Loucy (cell line): ENCODE results near the gene PLCXD1.

Experiments
- EZH2phosphoT487 ChIP-seq: fragments of 200-600 bp; IDR thresholded peaks from 2 replicates; pipeline ENCODE4 v1.6.1; 2018; ENCODE audit warnings: antibody characterized with exemption, mild to moderate bottlenecking, moderate library complexity, borderline replicate concordance
- TF ChIP-seq, protein P1 (sequence below): fragments of 200-600 bp; sonication (generic); conservative IDR thresholded peaks from 2 replicates; pipeline ENCODE4 v1.5.1; 2014; ENCODE audit warnings: mild to moderate bottlenecking, antibody characterized with exemption, low read length

DNA sequence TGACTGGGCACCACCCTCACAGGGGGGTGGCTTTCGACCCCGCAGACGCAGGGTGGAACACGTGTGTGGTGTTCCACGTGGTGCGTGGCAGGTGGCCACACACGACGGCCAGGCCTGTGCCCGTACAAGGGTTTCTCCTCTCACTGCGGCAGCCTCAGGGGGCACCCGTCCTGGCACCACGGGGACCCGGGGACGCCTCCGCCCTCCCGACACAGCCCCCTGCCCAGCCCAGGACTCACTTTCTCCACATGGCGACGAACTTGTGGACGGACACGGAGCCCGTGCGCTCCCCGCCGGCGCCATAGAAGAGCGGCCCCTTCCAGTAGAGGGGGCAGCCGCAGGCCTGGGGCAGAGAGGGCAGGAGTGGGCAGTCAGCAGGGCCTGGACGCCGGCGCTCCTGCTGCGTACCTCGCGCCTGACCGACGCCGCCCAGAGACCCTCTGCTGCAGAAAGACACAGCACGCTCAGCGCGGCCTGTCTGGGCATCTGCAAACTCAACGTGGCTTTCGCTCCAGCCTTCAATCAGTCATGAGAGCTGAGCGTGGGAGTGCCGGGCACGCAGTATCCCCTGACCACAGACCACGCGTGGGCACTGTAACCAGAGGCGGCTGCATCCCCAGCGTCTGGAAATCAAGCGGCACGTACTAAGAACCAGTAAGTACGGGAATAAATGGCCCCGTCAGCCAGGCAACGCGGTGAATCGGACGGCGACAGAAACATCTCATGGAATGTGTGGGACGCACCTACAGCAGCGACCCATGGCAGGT lies 66.4 kb downstream of the PLCXD1 start:
- TF ChIP-seq, protein P1, sequence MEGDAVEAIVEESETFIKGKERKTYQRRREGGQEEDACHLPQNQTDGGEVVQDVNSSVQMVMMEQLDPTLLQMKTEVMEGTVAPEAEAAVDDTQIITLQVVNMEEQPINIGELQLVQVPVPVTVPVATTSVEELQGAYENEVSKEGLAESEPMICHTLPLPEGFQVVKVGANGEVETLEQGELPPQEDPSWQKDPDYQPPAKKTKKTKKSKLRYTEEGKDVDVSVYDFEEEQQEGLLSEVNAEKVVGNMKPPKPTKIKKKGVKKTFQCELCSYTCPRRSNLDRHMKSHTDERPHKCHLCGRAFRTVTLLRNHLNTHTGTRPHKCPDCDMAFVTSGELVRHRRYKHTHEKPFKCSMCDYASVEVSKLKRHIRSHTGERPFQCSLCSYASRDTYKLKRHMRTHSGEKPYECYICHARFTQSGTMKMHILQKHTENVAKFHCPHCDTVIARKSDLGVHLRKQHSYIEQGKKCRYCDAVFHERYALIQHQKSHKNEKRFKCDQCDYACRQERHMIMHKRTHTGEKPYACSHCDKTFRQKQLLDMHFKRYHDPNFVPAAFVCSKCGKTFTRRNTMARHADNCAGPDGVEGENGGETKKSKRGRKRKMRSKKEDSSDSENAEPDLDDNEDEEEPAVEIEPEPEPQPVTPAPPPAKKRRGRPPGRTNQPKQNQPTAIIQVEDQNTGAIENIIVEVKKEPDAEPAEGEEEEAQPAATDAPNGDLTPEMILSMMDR, result no peak
- TF ChIP-seq EZH2phosphoT487, result no peak
